ENCODE results near the gene KIF13A.

DNA sequence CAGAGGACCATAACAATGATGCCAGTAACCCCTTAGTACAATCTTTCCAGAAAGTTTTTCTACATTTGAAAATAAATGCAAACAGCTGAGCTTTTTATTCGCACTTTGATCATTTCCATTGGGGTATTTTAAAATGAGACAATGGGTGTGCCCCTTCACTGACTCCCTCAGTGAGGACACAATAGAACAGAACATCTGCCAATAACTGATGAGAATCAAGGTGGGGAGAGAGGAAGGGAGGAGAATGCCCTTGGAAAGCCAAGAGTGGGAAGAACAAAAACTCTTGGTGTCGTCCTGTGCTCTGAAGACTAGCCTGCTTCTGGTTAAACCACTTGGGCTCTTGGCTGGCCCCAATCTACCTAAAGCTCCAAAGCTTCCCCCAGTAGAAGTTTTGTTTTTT lies 66.0 kb downstream of the KIF13A start:
- TF ChIP-seq, protein P1, sequence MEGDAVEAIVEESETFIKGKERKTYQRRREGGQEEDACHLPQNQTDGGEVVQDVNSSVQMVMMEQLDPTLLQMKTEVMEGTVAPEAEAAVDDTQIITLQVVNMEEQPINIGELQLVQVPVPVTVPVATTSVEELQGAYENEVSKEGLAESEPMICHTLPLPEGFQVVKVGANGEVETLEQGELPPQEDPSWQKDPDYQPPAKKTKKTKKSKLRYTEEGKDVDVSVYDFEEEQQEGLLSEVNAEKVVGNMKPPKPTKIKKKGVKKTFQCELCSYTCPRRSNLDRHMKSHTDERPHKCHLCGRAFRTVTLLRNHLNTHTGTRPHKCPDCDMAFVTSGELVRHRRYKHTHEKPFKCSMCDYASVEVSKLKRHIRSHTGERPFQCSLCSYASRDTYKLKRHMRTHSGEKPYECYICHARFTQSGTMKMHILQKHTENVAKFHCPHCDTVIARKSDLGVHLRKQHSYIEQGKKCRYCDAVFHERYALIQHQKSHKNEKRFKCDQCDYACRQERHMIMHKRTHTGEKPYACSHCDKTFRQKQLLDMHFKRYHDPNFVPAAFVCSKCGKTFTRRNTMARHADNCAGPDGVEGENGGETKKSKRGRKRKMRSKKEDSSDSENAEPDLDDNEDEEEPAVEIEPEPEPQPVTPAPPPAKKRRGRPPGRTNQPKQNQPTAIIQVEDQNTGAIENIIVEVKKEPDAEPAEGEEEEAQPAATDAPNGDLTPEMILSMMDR (IDR thresholded peaks at IDR 0.05): no peak
- TF ChIP-seq ZFX (IDR thresholded peaks at IDR 0.05; ENCODE audit: borderline replicate concordance): no peak

Data from 22Rv1 (cell line).